ENCODE measurements around the gene FSIP1.

Gene FSIP1

GRCh38 chr15:39668457-39668856 is 114.2 kb downstream of the FSIP1 start:
- no peak overlapping the region for H3K4me3 ChIP-seq (ENCODE audit: low read depth, low read length, poor library complexity, severe bottlenecking)
- no peaks in the 10 kb centered on the region for H3K27me3 ChIP-seq (ENCODE audit: insufficient read depth, low read length)
- no peaks in the 10 kb centered on the region for H4K20me1 ChIP-seq (ENCODE audit: insufficient read depth, low read length)
- no peak overlapping the region for H3K27ac ChIP-seq (ENCODE audit: low read depth, low read length, poor library complexity, severe bottlenecking)
- H3K9me3 ChIP-seq (ENCODE audit: low read length), result no peaks in the 10 kb centered on the region
- no peaks in the 10 kb centered on the region for H3K36me3 ChIP-seq (ENCODE audit: insufficient read depth, low read length)
- TF ChIP-seq CTCF (IDR thresholded peaks at IDR 0.05; ENCODE audit: low read length), result no peak
- TF ChIP-seq EZH2 (IDR thresholded peaks at IDR 0.05; ENCODE audit: borderline replicate concordance, low read length), result no peak
- H3K4me1 ChIP-seq (ENCODE audit: insufficient read depth, low read length, severe bottlenecking), result no peaks in the 10 kb centered on the region
- no peak overlapping the region for H3K9ac ChIP-seq (ENCODE audit: low read length)
- no peak overlapping the region for H2AFZ ChIP-seq (ENCODE audit: low read length)
- no peaks in the 10 kb centered on the region for H3K79me2 ChIP-seq (ENCODE audit: insufficient read depth, low read length)
- no peaks in the 10 kb centered on the region for H3F3A ChIP-seq (ENCODE audit: insufficient read depth, low read length)
- H3K4me2 ChIP-seq (ENCODE audit: low read length), result no peak overlapping the region
- no peaks in the 10 kb centered on the region for H3K9me2 ChIP-seq (ENCODE audit: low read depth, low read length)

- H3K27me3 ChIP-seq (ENCODE audit: insufficient read depth, low read length), result no peaks in the 10 kb centered on the region
- H3K4me2 ChIP-seq (ENCODE audit: low read length), result no peak overlapping the region
- no peaks in the 10 kb centered on the region for H3K9me2 ChIP-seq (ENCODE audit: low read depth, low read length)
- H4K20me1 ChIP-seq (ENCODE audit: insufficient read depth, low read length), result no peaks in the 10 kb centered on the region
- no peaks in the 10 kb centered on the region for H3F3A ChIP-seq (ENCODE audit: insufficient read depth, low read length)
- TF ChIP-seq EZH2 (IDR thresholded peaks at IDR 0.05; ENCODE audit: borderline replicate concordance, low read length), result no peak
- TF ChIP-seq CTCF (IDR thresholded peaks at IDR 0.05; ENCODE audit: low read length), result no peak
- H3K4me1 ChIP-seq (ENCODE audit: insufficient read depth, low read length, severe bottlenecking), result no peaks in the 10 kb centered on the region
- H3K4me3 ChIP-seq (ENCODE audit: low read depth, low read length, poor library complexity, severe bottlenecking), result no peak overlapping the region
- H3K79me2 ChIP-seq (ENCODE audit: insufficient read depth, low read length), result no peaks in the 10 kb centered on the region
- no peaks in the 10 kb centered on the region for H3K36me3 ChIP-seq (ENCODE audit: insufficient read depth, low read length)
- H2AFZ ChIP-seq (ENCODE audit: low read length), result no peak overlapping the region
- H3K27ac ChIP-seq (ENCODE audit: low read depth, low read length, poor library complexity, severe bottlenecking), result no peak overlapping the region
- H3K9me3 ChIP-seq (ENCODE audit: low read length), result no peaks in the 10 kb centered on the region
- no peak overlapping the region for H3K9ac ChIP-seq (ENCODE audit: low read length)
Measured at GRCh38 chr15:39667382-39668127, 115.1 kb downstream of the FSIP1 start.

GRCh38 chr15:39666677-39667076 is 116.0 kb downstream of the FSIP1 start:
- Histone ChIP-seq H3K36me3 (ENCODE audit: insufficient read depth, low read length) (no peaks in the 10 kb centered on the region), H3K9me2 (ENCODE audit: low read depth, low read length) (no peaks in the 10 kb centered on the region), H3K27me3 (ENCODE audit: insufficient read depth, low read length) (no peaks in the 10 kb centered on the region), H4K20me1 (ENCODE audit: insufficient read depth, low read length) (no peaks in the 10 kb centered on the region), H3K4me2 (ENCODE audit: low read length) (no peak overlapping the region), H2AFZ (ENCODE audit: low read length) (no peak overlapping the region), H3F3A (ENCODE audit: insufficient read depth, low read length) (no peaks in the 10 kb centered on the region), H3K4me3 (ENCODE audit: low read depth, low read length, poor library complexity, severe bottlenecking) (no peak overlapping the region), H3K4me1 (ENCODE audit: insufficient read depth, low read length, severe bottlenecking) (no peaks in the 10 kb centered on the region), H3K79me2 (ENCODE audit: insufficient read depth, low read length) (no peaks in the 10 kb centered on the region), H3K9ac (ENCODE audit: low read length) (no peak overlapping the region), H3K9me3 (ENCODE audit: low read length) (no peaks in the 10 kb centered on the region), H3K27ac (ENCODE audit: low read depth, low read length, poor library complexity, severe bottlenecking) (no peak overlapping the region)
- TF ChIP-seq CTCF (IDR thresholded peaks at IDR 0.05; ENCODE audit: low read length) (no peak), EZH2 (IDR thresholded peaks at IDR 0.05; ENCODE audit: borderline replicate concordance, low read length) (no peak)
